SK-N-SH (cell line): ENCODE data around the gene C20orf141.

Experiments
- CHD2 ChIP-seq: fragments of 150-350 bp; IDR thresholded peaks from 2 replicates; pipeline ENCODE4 v1.6.1; 2018; ENCODE audit warnings: low read length; ENCODE audit not compliant: partially characterized antibody
- EP300 ChIP-seq, 2 experiments: IDR thresholded peaks; 2 replicates each; pipeline versions ENCODE4 v1.4.0 to v1.6.1; 2012; ENCODE audit warnings: borderline replicate concordance in 1 of 2, low read depth in 1 of 2, low read length in 1 of 2
- FOXM1 ChIP-seq: IDR thresholded peaks from 2 replicates; pipeline ENCODE4 v1.4.0; 2012; ENCODE audit warnings: low read depth, mild to moderate bottlenecking
- POLR2AphosphoS5 ChIP-seq: IDR thresholded peaks from 2 replicates; pipeline ENCODE4 v1.6.1; 2012; ENCODE audit warnings: low read depth, low read length
- SMC3 ChIP-seq: IDR thresholded peaks from 2 replicates; pipeline ENCODE4 v1.6.1; 2012; ENCODE audit warnings: low read depth, low read length, improper control_type of control experiment
- TAF1 ChIP-seq: IDR thresholded peaks from 2 replicates; pipeline ENCODE4 v1.6.1; 2012; ENCODE audit warnings: low read depth, mild to moderate bottlenecking, low read length, moderate library complexity, borderline replicate concordance
- TEAD4 ChIP-seq: IDR thresholded peaks from 2 replicates; pipeline ENCODE4 v1.4.0; 2012; ENCODE audit warnings: mild to moderate bottlenecking, borderline replicate concordance; ENCODE audit not compliant: insufficient read depth
- TF ChIP-seq, protein P1 (sequence below): IDR thresholded peaks from 2 replicates; pipeline ENCODE4; 2012
- TF ChIP-seq, protein P2 (sequence below): fragments of 200-600 bp; sonication (generic); IDR thresholded peaks from 2 replicates; pipeline ENCODE4 v1.6.1; 2017; ENCODE audit warnings: antibody characterized with exemption, mild to moderate bottlenecking, moderate library complexity
- TF ChIP-seq, protein P3 (sequence below): IDR thresholded peaks from 2 replicates; pipeline ENCODE4 v1.4.0; 2012; ENCODE audit warnings: low read depth

DNA sequence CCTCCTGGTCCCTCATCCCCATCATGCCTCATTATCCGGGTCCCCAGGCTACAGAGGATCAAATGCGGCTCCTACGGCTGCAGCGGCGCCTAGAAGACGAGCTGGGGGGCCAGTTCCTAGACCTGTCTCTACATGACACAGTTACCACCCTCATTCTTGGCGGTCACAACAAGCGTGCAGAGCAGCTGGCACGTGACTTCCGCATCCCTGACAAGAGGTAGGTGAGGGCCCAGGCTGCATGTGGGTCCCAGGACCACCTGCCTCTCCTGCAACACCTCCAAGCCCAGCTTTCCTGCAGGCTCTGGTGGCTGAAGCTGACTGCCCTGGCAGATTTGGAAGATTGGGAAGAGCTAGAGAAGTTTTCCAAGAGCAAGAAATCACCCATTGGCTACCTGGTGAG is 50.3 kb downstream of the C20orf141 start:
- TF ChIP-seq, protein P1, sequence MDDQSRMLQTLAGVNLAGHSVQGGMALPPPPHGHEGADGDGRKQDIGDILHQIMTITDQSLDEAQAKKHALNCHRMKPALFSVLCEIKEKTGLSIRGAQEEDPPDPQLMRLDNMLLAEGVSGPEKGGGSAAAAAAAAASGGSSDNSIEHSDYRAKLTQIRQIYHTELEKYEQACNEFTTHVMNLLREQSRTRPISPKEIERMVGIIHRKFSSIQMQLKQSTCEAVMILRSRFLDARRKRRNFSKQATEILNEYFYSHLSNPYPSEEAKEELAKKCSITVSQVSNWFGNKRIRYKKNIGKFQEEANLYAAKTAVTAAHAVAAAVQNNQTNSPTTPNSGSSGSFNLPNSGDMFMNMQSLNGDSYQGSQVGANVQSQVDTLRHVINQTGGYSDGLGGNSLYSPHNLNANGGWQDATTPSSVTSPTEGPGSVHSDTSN, result no peak
- TF ChIP-seq, protein P2, sequence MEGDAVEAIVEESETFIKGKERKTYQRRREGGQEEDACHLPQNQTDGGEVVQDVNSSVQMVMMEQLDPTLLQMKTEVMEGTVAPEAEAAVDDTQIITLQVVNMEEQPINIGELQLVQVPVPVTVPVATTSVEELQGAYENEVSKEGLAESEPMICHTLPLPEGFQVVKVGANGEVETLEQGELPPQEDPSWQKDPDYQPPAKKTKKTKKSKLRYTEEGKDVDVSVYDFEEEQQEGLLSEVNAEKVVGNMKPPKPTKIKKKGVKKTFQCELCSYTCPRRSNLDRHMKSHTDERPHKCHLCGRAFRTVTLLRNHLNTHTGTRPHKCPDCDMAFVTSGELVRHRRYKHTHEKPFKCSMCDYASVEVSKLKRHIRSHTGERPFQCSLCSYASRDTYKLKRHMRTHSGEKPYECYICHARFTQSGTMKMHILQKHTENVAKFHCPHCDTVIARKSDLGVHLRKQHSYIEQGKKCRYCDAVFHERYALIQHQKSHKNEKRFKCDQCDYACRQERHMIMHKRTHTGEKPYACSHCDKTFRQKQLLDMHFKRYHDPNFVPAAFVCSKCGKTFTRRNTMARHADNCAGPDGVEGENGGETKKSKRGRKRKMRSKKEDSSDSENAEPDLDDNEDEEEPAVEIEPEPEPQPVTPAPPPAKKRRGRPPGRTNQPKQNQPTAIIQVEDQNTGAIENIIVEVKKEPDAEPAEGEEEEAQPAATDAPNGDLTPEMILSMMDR, result no peak
- TF ChIP-seq, protein P3, sequence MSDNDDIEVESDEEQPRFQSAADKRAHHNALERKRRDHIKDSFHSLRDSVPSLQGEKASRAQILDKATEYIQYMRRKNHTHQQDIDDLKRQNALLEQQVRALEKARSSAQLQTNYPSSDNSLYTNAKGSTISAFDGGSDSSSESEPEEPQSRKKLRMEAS, result no peak
- TF ChIP-seq TAF1 (no peak), TEAD4 (no peak), CHD2 (no peak), EP300 (IDR thresholded peaks at IDR 0.05; ENCODE audit: borderline replicate concordance in 1 of 2, low read depth in 1 of 2, low read length in 1 of 2) (no peak), SMC3 (no peak), POLR2AphosphoS5 (no peak), FOXM1 (no peak)
